ENCODE measurements around the gene SMARCD3. TPM values are rescaled to one million over a fixed set of nuclear protein-coding genes. Genes with fewer than 3 reads are reported as not detected.

Gene SMARCD3
- total and polyA plus RNA-seq, 2 of the 4 experiments (the other 2 are of a cell fraction): 37.5 to 48.5 TPM

- Histone ChIP-seq H4K91ac (ENCODE audit: insufficient read depth, low read depth, low read length) (no peak overlapping the region), H2BK20ac (ENCODE audit: low read depth, low read length) (no peak overlapping the region), H3K4ac (ENCODE audit: low read depth, low read length) (no peak overlapping the region), H3K36me3 (ENCODE audit: control insufficient read depth, insufficient read depth, low read length) (peaks cover 34% of the 10 kb centered on the region), H3K9me1 (ENCODE audit: insufficient read depth, low read length) (no peaks in the 10 kb centered on the region; the same call in 1 of the 2 replicates), H3K4me3 (ENCODE audit: insufficient read depth, low read depth, low read length) (no peak overlapping the region), H3K4me1 (ENCODE audit: control insufficient read depth, insufficient read depth, low read length) (no peaks in the 10 kb centered on the region), H3K23ac (ENCODE audit: low read depth, low read length) (no peak overlapping the region), H2AFZ (replicated peaks; ENCODE audit: low read length, poor library complexity) (no peak overlapping the region), H3K27ac (ENCODE audit: insufficient read depth, low read length) (no peak overlapping the region), H2BK120ac (ENCODE audit: low read depth, low read length) (no peak overlapping the region), H2AK9ac (replicated peaks; ENCODE audit: low read depth, low read length, poor library complexity) (no peak overlapping the region), H3K27me3 (ENCODE audit: control insufficient read depth, insufficient read depth, low read length) (peaks cover 19% of the 10 kb centered on the region), H2AK5ac (ENCODE audit: low read depth, low read length) (no peak overlapping the region), H3K79me1 (ENCODE audit: low read depth in 1 of 2, low read length in 2 of 2) (no peaks in the 10 kb centered on the region), H4K8ac (ENCODE audit: low read depth in 2 of 2, low read length in 2 of 2) (no peak overlapping the region), H2BK5ac (ENCODE audit: low read depth, low read length, poor library complexity, severe bottlenecking) (no peak overlapping the region), H3K18ac (ENCODE audit: low read depth, low read length) (no peak overlapping the region), H2BK15ac (ENCODE audit: low read depth, low read length) (no peak overlapping the region), H4K20me1 (ENCODE audit: insufficient read depth, low read length) (no peaks in the 10 kb centered on the region), H3K9ac (ENCODE audit: low read depth, low read length) (no peak overlapping the region), H3K9me3 (ENCODE audit: control insufficient read depth, insufficient read depth, low read length) (no peaks in the 10 kb centered on the region), H4K5ac (ENCODE audit: low read depth, low read length) (no peak overlapping the region), H3K4me2 (ENCODE audit: low read depth, low read length) (no peak overlapping the region), H3K14ac (replicated peaks; ENCODE audit: low read depth, low read length) (no peak overlapping the region), H3K56ac (ENCODE audit: extremely low read depth, insufficient read depth, low read length) (no peak overlapping the region)
- ChIA-PET POLR2A (ENCODE audit: unreplicated experiment) (interaction anchor here (0.6 kb wide), 1 partner anchor 10 kb away, joined by 11 read pairs; no protein-coding TSS in a partner anchor), CTCF (no interaction called here)
- no peak for TF ChIP-seq POLR2A (IDR thresholded peaks at IDR 0.05; ENCODE audit: low read depth, low read length)
- no peak for TF ChIP-seq NFE2L2 (IDR thresholded peaks at IDR 0.05; ENCODE audit: low read depth, low read length)
- TF ChIP-seq MXI1 (IDR thresholded peaks at IDR 0.05; ENCODE audit: borderline replicate concordance, low read depth, low read length): no peak
- TF ChIP-seq MAFK (IDR thresholded peaks at IDR 0.05; ENCODE audit: low read depth, low read length): peak; percentile 94
- TF ChIP-seq ELK1 (IDR thresholded peaks at IDR 0.05; ENCODE audit: borderline replicate concordance, low read depth, low read length): no peak
- no peak for TF ChIP-seq CTCF (conservative IDR thresholded peaks at IDR 0.05; ENCODE audit: low read depth, low read length)
- no peak for TF ChIP-seq USF2 (IDR thresholded peaks at IDR 0.05; ENCODE audit: low read depth, low read length)
- no peak for TF ChIP-seq RCOR1 (IDR thresholded peaks at IDR 0.05; ENCODE audit: insufficient replicate concordance, low read length)
- TF ChIP-seq BHLHE40 (IDR thresholded peaks at IDR 0.05; ENCODE audit: low read depth, low read length): no peak
- ATAC-seq (ENCODE audit: low read depth): no peak
- 100% methylated on average over 1 of the region's 3 CpGs; no CpG with 5 or more reads in 1 of the 2 experiments for WGBS, 2 experiments (ENCODE audit: extremely low coverage in 2 of 2, insufficient read length in 1 of 2)
- BruUV-seq (replicated peaks): no TSS peak
- in situ Hi-C loops (cut with MboI; ENCODE audit: low sequenced_read_pairs) (no loop called here), intact Hi-C loops (cut with micrococcal nuclease) (no loop called here), dilution Hi-C loops (cut with HindIII; ENCODE audit: low sequenced_read_pairs, unreplicated experiment) (no loop called here)
- DNase-seq: no peak
These were observed 37.2 kb downstream of the SMARCD3 start for GRCh38 chr7:151211155-151211772.
